HG03571 (cell line): ENCODE results near the gene DCXR.

Source experiments
- ATAC-seq: cut with Tn5 transposase; IDR thresholded peaks from one replicate; pipeline ENCODE4 v1.9.1; 2021; ENCODE audit not compliant: unreplicated experiment

Gene DCXR

DNA sequence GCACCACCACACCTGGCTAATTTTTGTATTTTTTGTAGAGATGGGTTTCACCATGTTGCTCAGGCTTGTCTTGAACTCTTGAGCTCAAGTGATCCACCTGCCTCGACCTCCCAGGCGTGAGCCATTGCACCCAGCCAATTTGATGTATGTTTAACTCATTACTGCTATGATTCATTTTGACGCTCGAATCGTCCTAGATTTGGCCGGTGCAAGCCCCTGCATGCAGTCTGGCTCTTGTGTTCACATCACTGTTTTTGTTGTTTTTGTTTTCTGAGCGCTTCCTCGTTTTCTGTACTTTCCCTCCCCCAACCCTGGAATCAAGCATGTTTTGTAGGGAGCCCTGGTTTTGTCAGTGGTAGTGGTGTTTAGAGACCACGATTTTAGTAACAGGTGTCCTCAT is 35.9 kb upstream of the DCXR start:
- no peak for ATAC-seq

DNA sequence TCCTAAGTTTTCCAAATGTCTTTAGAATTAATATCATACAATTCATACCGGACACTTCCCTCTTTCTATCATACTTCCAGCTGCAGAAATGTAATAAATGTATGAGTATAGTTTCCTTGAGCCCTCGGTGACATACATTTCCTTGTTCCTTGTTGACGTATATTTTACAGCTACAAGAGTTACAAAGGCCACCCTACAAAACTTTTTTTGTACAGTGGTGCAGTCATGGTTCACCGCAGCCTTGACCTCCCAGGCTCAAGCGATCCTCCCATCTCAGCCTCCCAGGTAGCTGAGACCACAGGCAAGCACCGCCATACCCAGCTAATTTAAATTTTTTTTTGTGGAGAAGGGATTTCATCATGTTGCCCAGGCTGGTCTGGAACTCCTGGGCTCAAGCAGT is 35.3 kb upstream of the DCXR start:
- no peak for ATAC-seq

DNA sequence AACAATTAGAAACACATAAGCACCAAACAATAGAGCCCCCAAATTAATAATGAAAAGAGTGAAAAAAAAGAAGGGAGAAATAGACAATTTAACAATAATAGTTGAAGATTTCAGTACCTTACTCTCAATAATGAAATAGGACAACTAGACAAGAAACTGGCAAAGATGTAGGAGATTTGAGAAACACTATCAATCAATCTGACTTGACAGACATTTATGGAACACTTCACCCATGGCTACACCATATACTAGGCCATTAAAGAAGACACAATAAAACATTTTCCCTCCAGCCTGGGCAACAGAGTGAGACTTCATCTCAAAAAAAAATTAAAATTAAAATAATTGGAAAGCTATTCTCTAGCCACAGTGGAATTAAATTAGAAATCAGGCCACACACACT is 33.1 kb upstream of the DCXR start:
- no peak for ATAC-seq

GRCh38 chr17:82065638-82066303 is 28.3 kb upstream of the DCXR start, which contains the start of gene DUS1L:
DUS1L (minus strand) TSS chr17:82065804; CDS start chr17:82065059, 745 bp downstream.
- no peak for ATAC-seq

DNA sequence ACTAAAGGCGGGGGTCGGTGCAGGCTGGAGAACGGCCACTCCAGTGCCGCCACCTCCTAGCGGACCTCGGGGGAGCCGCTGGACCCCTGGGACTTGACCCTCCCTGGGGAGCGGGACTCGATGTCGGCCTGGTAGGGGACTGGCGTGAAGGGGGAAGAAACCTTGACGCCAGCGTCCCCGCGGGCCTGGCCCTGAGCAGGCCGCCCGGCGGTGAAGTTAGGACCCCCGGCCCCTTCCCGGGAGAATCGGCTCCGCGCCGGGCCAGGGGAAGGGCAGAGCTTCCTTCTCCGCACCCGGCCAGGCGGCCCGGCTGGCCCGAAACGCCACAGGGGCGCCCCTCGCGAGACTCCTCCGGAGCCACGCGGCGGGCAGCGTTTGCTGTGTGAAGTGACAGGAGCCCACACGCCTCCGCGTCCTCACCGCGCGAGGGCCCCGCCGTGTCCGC is 27.7 kb upstream of the DCXR start:
- no peak for ATAC-seq

- no peak for ATAC-seq
Measured at GRCh38 chr17:82064433-82065192, 27.1 kb upstream of the DCXR start.

DNA sequence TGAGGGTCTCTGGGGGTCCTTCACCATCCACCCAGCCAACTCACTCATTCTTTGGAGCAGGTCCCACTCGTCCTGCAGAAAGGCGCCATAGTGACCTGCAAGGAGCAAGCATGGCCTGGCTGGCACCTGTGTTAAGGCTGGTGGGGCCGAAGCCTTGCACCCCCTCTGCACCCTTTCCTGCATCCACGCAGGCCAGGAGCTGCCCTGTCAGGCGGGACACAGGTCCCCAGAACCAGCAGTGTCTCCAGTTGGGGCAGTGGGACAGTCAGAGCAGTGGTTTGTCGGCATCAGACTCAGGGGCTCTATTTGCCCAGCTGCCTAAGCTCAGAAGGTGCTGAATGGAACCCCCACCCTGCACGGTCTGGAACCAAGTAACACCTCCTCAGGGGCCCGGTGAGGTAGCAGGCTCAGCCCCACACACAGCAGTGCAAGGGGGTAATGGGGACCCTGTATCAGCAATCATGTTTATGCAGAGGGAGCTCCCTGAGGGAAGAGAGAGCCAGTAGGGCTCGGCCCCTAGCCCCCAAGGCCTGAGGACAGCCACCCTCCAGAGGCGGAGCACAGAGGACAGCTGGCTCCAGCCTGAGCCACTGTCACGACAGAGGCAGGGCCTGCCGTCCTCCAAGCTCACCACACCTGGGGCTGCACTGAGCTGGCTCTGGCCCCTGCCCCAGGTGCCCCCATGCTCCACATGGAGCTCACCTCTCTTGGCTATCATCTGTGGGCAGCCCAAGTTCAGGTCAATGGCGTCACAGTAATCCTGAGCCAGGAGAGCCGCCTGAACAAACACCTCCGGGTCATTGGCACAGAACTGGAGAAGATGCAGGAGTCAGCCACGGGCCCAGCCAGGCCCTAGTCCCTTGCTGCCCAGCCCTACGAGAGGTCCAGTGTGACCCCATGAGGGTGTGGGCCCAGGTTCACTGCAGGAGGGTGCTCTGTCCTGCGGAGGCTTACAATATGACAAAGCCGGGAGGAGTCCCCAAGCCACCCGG is 26.2 kb upstream of the DCXR start:
- ATAC-seq = no peak

DNA sequence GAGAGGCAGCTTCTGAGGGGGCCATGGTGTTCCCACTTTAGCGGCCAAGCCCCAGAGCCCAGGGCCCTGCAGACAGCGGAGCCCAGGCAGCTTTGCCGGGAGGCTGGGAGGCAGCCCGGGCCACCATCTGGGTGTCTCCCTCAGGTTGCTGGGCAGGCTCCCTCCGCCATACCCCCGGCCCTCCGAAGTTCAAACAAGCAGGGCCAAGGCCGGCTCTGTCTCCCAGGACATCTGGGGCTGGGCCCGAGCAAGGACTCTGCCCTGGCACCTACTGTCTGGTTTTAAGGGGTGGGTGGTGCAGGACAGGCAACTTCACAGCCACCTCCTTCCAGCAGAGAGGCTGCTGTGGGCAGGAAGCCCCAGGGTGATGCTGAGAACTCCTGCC is 25.5 kb upstream of the DCXR start:
- no peak for ATAC-seq

DNA sequence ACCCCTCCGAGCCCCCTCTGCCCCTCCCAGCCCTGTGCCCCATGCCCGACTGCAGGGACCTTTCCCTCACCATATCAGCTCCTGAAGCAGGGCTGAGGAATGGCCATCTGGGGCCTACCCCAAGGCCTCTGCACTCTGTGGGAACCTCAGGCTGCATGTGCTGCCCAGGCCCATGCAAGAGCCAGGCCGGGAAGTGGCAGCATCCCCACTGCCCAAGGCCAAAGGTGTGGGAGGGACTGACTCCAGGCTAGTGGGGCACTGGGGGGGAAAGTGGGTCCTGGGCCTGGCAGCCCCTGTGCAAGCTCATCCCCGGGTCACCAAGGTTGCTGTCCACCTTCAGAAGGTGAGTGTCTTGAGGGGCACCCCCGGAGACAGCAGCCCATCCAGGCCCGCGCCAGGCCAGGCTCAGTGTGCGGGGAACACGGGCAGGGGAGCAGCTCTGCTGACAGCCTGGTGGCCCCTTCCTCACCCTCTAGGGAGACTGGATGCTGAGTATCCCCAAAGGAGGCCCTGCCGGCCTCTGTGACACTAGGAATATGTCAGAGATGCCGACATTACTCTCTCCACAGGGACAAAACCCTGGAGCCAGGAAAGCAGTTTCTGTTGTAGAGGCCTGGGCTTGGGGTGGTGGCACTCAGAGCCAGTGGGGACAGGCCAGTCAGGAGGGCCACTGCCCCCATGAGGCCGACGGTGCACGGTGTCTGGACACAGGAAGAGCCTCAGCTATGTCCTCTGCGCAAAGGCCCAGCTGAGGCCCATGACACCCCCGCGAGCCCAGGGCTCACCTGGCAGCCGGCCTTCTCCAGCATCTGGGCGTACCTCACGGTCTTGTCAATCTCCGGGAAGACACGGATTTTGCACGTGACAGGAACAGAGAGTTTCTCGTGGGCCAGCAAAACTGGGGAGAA is 24.8 kb upstream of the DCXR start:
- no peak for ATAC-seq

- no peak for ATAC-seq
Measured at GRCh38 chr17:82061047-82061925, 23.8 kb upstream of the DCXR start.

DNA sequence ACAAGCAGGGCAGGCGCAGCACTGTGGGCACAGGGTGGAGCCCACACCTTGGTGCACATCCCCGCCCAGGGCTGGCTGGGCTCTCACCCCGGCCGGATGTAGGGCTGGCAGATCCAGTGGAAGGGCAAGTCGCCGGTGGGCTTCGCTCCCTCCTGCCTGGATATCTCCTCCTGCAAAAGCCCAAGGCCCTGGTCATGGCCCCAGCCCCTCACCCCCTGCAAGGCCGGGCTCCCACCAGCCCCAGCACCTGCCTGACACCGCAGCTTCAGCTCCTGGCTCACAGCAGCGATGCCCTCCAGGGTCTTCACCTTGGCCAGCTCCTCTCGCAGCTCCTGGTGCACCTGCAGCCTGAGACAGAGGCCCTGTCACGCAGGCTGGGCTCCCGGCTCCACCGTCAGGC is 23.1 kb upstream of the DCXR start:
- no peak for ATAC-seq

- ATAC-seq = no peak
Measured at GRCh38 chr17:82060001-82060380, 22.5 kb upstream of the DCXR start.

DNA sequence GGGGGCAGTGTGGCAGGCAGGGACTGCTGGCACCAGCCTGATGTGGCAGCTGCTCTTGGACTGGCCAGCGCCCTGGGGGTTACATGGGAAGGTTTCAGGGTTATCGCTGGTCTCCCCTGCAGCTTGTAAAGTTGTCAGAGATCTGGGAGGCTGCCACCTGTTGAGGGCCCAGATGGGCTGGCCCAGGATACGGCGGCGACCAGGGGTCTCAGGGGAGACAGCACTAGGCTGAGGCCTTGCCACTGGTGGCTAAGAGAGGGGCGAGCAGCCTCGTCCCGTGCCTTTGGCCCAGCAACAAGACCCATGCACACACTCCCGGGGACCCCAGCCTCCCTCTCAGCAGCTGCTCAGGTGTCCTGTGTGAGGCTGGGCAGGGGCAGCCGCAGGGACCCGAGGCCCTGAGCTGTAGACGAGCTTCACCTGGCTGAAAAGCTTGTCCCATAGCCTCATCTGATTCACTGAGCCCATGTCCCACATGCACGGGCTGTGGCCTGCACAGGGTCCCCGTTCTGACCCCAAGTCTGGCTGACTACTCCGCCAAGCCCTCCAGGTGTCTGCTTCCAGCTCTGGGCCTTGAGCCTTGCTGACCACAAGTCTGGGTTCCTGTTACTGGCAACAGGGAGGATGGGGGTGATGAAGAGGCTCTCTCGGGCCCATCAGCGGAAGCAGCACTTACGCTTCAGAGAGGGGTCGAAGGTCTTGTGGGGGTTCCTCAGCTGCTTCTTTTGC is 21.9 kb upstream of the DCXR start:
- ATAC-seq = no peak

- no peak for ATAC-seq
Measured at GRCh38 chr17:82058855-82059249, 21.4 kb upstream of the DCXR start.

- ATAC-seq = no peak
Measured at GRCh38 chr17:82058230-82058854, 20.8 kb upstream of the DCXR start.

DNA sequence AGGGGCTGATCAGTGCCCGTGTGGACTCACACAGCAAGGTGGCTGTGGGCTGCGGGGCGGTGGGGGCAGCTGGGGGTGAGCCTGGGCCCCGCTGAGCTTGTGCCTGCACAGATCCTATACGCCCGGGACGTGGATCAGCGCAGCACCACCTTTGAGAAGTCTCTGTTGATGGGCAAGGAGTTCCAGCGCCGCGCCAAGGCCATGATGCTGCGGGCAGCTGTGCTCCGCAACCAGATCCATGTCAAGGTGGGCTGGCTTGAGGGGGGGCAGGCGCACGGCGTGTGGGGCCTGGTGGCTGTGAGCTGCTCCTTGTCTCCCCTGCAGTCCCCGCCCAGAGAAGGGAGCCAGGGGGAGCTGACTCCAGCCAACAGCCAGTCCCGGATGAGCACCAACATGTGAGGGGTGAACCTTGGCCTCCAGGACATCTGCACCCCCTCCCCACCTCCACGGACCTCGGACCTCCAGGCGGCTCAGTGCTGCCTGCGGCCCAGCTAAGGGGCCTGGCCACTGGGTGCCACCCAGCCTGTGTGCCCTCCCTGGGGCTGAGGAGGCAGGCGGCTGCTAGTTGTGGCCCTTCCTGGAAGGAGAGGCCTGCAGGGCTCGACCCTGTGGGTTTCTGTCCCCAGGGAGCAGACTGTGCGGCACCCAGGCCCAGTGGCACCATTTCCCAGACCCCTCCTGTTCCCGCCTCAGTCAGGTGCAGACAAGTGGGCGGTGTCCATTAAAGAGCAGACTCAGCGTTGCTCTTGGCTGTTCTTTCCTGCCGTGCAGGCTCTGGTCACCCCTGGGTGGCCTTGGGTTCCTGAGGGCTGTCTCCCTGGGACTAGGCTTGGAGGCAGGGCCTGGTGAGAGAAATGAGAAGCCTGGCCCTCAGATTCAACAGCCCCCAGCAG is 19.5 kb upstream of the DCXR start:
- ATAC-seq = no peak

GRCh38 chr17:82055965-82056728 is 18.6 kb upstream of the DCXR start:
- ATAC-seq = no peak
